Measurements from ENCODE around the gene EYS. TPM values are rescaled to one million over a fixed set of nuclear protein-coding genes. Genes with fewer than 3 reads are reported as not detected.
A peak's percentile ranks its signal among the peaks of the same experiment; 100 is the strongest.

The EYS gene
- total RNA-seq, 1 donor from 2014 or later = 0.31 TPM

DNA sequence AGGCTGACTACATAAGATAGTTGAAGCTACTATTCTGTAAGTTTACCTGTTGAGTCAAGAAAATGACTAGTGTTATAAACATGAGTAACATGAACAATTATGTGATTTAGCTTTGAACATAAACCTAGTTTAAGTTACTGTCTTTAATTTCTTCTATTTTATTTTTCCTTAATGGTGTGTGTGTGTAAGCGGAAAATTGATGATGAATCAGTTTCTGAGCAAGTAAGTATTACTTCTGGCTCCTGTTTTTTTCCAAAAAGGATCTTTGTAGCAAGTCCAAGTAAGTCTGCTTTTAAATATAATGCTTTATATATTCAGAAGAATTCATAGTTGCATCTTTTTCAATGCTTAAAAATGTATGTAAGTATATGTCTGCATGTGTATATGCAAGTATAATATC is 786.8 kb downstream of the EYS start:
- no peak for ATAC-seq
- intact Hi-C loops (cut with DNase I) = no loop called here
- no peak for DNase-seq (ENCODE audit: low spot score)

DNA sequence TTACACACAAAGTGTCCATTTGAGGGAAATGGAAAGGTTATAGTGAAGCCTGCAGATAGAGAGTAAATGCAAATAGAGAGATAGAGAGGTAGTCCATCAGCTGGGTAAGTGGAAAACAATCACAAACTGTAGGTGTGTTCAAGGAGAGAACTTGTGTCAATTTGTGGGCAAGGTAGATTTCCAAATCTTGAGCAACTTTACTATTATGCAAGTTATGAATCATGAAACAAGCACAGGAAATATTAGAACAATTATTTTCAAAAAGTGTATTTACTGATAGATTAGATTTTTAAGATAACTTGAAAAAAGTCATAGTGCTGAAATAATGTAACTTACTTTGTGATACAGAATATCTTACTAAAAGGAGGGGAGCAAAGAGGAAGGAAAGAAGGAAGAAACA is 792.9 kb downstream of the EYS start:
- ATAC-seq (no peak), DNase-seq (ENCODE audit: low spot score) (no peak)
- intact Hi-C loops (cut with DNase I) = no loop called here

GRCh38 chr6:64912966-64913365 is 794.1 kb downstream of the EYS start:
- intact Hi-C loops (cut with DNase I) = no loop called here
- DNase-seq (ENCODE audit: low spot score) (no peak), ATAC-seq (no peak)

GRCh38 chr6:64908104-64908503 is 798.9 kb downstream of the EYS start:
- intact Hi-C loops (cut with DNase I) = no loop called here
- DNase-seq (ENCODE audit: low spot score) (no peak), ATAC-seq (no peak)

DNA sequence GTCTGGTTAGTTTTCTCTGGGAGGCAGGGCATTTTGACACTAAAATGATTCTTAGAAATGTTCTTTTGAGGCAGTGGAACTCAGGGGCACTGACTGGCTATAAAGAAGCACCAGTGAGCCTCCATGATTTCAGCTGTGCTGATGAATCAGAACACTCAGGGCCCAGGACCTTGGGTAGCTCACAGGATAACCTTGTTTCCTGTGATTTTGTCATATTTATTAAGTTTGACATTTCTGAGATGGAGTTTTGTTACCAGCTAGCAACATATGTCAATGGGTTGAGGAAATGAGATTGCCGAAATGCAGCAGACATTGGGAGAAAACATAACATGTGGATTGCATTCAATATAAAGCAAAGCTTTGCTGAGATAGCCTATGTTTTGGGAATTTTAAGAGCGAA is 802.4 kb downstream of the EYS start:
- intact Hi-C loops (cut with DNase I) = no loop called here
- DNase-seq (ENCODE audit: low spot score) (no peak), ATAC-seq (no peak)

- no peak for ATAC-seq
- no peak for DNase-seq (ENCODE audit: low spot score)
- intact Hi-C loops (cut with DNase I) = no loop called here
Observed at GRCh38 chr6:64902596-64902995, 804.4 kb downstream of the EYS start.

- ATAC-seq = no peak
- intact Hi-C loops (cut with DNase I) = no loop called here
- DNase-seq (ENCODE audit: low spot score) = no peak
Observed at GRCh38 chr6:64896939-64897338, 810.1 kb downstream of the EYS start.

DNA sequence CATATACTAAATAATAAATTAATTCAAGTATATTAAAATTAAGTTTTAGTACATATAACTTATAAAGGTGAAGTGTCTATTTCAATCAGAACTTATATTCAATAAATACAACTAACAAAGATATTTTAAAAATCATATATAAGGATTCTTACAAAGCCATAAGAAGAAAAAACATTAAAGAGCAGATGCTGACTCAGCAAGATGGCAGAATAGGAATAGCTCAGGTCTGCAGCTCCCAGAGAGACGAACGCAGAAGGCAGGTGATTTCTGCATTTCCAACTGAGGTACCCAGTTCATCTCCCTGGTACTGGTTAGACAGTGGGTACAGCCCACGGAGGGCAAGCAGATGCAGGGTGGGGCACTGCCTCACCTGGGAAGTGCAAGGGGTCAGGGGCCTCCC is 811.1 kb downstream of the EYS start:
- intact Hi-C loops (cut with DNase I) = no loop called here
- ATAC-seq (no peak), DNase-seq (ENCODE audit: low spot score) (no peak)

DNA sequence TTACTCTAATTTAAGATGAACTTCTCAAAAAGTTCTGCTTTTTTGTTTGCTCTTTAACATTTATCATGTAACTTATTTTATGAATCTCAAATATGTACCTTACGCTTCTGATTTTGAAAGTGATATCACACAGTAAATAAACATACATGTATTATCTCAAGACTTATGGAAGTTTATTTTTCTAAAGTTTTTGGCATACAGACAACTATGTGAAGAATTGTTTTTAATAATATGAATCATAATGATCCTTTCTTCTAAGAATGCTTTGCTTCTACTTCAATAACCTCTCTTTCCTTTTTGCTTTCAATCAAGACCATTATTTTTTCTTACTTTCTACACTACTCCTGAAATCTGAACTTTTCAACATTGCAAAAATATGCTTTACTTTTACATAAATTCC is 816.4 kb downstream of the EYS start:
- DNase-seq (ENCODE audit: low spot score) = no peak
- intact Hi-C loops (cut with DNase I) = no loop called here
- no peak for ATAC-seq

DNA sequence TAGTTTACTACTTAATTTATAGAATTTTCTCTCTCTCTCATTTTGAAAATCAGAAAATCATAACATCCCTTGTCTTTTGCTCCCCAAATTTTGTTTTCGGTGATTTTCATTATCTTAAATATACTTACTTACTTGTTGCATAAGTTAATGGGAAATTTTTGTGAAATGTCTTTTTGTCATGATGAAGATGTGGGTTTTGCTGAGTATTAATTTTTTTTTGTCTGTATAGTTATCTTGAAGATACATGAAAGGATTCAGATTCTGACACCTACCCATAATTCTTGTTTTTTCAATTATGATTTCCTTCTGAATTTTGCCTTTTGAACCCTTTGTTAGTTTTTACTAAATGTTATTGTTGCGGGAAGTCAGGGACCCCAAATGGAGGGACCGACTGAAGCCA is 817.9 kb downstream of the EYS start:
- no peak for ATAC-seq

GRCh38 chr6:64874776-64875175 is 832.2 kb downstream of the EYS start:
- intact Hi-C loops (cut with DNase I) = no loop called here
- ATAC-seq (no peak), DNase-seq (ENCODE audit: low spot score) (no peak)

More for the DNA sequence above, 817.9 kb downstream of the EYS start:
- DNase-seq (ENCODE audit: low spot score) = no peak
- intact Hi-C loops (cut with DNase I) = no loop called here

GRCh38 chr6:64872633-64873032 is 834.4 kb downstream of the EYS start:
- intact Hi-C loops (cut with DNase I) = no loop called here
- DNase-seq (ENCODE audit: low spot score) = no peak
- no peak for ATAC-seq

GRCh38 chr6:64861039-64861651 is 845.9 kb downstream of the EYS start:
- ATAC-seq (peak; percentile 46), DNase-seq (ENCODE audit: low spot score) (no peak)
- intact Hi-C loops (cut with DNase I) = no loop called here

GRCh38 chr6:64860203-64860602 is 846.8 kb downstream of the EYS start:
- intact Hi-C loops (cut with DNase I) = no loop called here
- no peak for DNase-seq (ENCODE audit: low spot score)
- no peak for ATAC-seq

DNA sequence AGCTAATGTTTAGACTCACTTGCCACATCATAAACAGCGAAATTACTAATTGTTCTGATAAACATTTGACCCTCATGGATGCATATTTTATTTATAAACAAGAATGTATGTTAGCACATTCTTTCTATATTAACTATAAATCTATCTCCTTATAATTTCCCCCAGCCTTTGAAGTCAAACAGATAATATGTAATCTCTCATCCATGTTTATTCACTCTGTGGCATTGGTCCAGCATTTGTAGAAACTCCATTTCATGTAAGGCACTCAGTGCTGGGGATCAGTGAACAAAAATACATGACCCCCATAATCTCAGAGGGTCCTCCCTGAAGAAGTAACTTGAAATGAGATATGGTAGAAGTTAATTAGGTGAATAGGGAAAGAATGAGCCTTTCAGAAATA is 856.9 kb downstream of the EYS start:
- DNase-seq (ENCODE audit: low spot score) = no peak

DNA sequence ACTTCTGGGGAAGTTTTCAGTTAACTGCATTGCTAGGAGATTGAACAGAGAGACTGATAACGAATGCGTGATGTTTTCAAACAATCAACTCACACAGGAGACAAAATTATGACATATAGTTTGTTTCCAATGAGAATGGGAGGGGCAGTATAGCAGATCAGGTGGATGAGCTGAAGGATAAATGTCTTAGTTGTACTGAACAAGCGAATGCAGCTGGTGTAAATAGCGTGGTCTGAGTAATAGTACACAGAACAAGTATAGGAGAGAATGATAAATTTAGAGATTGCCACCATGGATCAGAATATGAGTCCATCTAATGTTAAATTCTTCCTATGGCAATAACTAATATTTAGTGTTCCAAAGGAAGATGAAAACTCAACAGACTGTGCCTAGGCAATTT is 858.6 kb downstream of the EYS start:
- intact Hi-C loops (cut with DNase I) = no loop called here
- ATAC-seq (no peak), DNase-seq (ENCODE audit: low spot score) (no peak)

More for the DNA sequence above, 856.9 kb downstream of the EYS start:
- intact Hi-C loops (cut with DNase I) = no loop called here
- no peak for ATAC-seq

DNA sequence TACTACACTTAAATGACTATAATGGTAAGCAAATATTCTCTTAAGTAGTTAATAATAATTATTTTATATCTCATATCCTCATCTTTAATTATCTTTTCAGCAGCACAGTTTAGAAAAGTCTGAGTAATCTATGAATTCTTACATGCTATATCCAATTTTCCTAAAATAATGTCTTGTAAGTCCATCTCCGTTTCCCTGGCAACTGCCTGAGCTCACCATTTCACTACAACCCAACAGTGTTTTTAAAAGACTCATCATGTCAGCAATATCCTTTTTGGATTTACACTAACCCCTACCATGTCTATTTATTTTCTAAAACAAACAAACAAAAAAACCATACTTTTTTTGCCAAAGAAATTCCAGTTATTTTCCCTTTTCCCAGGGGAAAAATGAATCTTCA is 859.6 kb downstream of the EYS start:
- ATAC-seq (no peak), DNase-seq (ENCODE audit: low spot score) (no peak)
- intact Hi-C loops (cut with DNase I) = no loop called here

DNA sequence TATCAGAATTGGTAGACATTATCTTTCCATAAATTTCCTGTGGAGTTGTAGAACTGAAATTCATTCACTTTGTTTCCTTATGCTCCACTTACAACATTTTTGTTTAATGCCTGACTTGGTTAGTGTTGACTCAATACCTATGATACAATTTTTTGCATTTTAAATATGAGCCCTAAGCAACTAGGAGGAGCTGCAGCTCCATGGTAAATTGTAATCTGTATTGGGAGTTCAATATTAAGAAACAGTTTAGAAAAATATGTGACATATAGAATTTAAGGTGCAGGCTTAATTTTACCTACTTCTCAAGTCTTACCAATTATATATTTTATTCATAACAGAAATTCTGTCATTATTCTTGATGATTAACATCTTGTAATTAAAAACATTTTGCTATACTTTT is 868.3 kb downstream of the EYS start:
- intact Hi-C loops (cut with DNase I) = no loop called here
- DNase-seq (ENCODE audit: low spot score) (no peak), ATAC-seq (no peak)

DNA sequence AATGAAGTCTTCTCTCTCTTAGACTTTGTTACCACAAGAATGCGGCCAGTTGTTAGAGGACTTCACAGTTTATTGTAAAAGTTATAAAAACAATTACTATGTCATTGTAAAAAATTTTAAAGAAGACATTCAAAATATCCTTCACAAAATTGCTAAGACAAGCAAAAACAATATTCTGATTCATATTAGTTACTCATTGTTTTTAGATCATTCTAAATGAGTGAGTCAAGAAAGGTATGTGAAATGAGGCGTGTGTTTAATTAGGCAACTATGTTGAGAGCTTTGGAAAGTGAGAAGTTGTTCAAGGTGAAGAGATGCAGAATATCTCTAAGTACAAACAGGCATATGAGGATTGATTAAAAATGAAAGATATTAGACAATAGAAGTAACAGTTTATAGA is 875.3 kb downstream of the EYS start:
- ATAC-seq (no peak), DNase-seq (ENCODE audit: low spot score) (no peak)
- intact Hi-C loops (cut with DNase I) = no loop called here

DNA sequence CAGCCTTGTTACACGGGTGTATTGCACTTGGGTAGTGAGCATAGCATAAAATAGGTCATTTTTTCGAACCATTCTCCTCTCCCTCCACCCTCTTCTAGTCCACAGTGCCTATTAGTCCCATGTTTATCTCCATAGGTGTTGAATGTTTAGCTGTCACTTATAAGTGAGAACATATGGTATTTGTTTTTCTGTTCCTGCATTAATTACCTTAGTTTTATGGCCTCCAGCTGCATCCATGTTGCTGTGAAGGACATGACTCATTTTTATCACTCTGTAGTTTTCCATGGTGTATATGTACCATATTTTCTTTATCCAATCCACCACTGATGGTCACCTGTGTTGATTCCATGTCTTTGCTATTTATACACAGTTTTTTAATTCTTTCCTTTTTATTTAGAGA is 889.5 kb downstream of the EYS start:
- intact Hi-C loops (cut with DNase I) = no loop called here
- no peak for DNase-seq (ENCODE audit: low spot score)

GRCh38 chr6:64815718-64816117 is 891.3 kb downstream of the EYS start:
- DNase-seq (ENCODE audit: low spot score) (no peak), ATAC-seq (no peak)
- intact Hi-C loops (cut with DNase I) = no loop called here

More for the DNA sequence above, 889.5 kb downstream of the EYS start:
- ATAC-seq = no peak

DNA sequence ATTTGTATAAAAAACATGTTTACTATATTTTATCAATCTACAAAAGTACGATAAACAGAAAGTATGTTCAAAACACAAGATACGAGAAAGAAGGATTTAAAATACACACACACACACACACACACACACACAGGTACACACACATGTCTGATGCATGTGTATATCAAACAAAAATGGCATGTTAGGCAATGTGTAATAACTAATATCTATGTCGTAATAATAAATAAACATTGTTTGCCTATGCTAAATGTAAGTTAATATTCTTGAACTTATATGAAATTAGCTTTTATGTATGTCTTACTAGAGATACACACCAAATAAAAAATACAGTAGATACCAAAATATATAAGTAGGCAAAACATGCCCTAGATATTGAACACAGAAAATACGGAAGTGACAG is 894.9 kb downstream of the EYS start:
- no peak for DNase-seq (ENCODE audit: low spot score)
- ATAC-seq = no peak
- intact Hi-C loops (cut with DNase I) = no loop called here

Measured in sciatic nerve (tissue), 2 donors.